Type B pancreatic cell (in vitro differentiated cells): Measurements from ENCODE around the gene MOGAT2. TPM values are rescaled to one million over a fixed set of nuclear protein-coding genes. Genes with fewer than 3 reads are reported as not detected.
"Not testable (repeated sequence)": the region's sequence is repeated elsewhere in the genome, so short reads cannot be mapped to it uniquely, and the experiment has no call there.

ENCODE experiments used
- DNase-seq: peaks from one replicate; pipeline ENCODE4 v3.0.0; 2021; ENCODE audit warnings: mixed read lengths; ENCODE audit not compliant: unreplicated experiment; ENCODE audit errors: extremely low spot score
- H3K27ac Mint-ChIP-seq: 2 replicates; pipeline ENCODE4 v1.8.0; 2021; ENCODE audit warnings: mild to moderate bottlenecking, mixed read lengths
- H3K27me3 Mint-ChIP-seq: 2 replicates; pipeline ENCODE4 v1.8.0; 2021; ENCODE audit warnings: mixed read lengths
- H3K36me3 Mint-ChIP-seq: 2 replicates; pipeline ENCODE4 v1.8.0; 2021; ENCODE audit warnings: mixed read lengths
- H3K4me1 Mint-ChIP-seq: one replicate; pipeline ENCODE4 v1.8.0; 2021; ENCODE audit warnings: mixed read lengths; ENCODE audit not compliant: unreplicated experiment
- H3K4me3 Mint-ChIP-seq: 2 replicates; pipeline ENCODE4 v1.8.0; 2021; ENCODE audit warnings: mild to moderate bottlenecking, mixed read lengths
- H3K9me3 Mint-ChIP-seq: 2 replicates; pipeline ENCODE4 v1.8.0; 2021; ENCODE audit warnings: mixed read lengths
- CTCF ChIP-seq: fragments of 200-600 bp; sonication (generic); conservative IDR thresholded peaks from 2 replicates; pipeline ENCODE4 v1.5.0; 2021; ENCODE audit warnings: antibody characterized with exemption, mild to moderate bottlenecking
- total RNA-seq: library from RNA; stranded (reverse); gene quantifications from 2 replicates; pipeline ENCODE4 v1.2.1, GENCODE V29; 2021; ENCODE audit warnings: low replicate concordance

The MOGAT2 gene
- total RNA-seq, 1 donor from 2014 or later: 1.2 TPM

GRCh38 chr11:75740681-75741080 is 23.0 kb downstream of the MOGAT2 start:
- no peak for DNase-seq
- no peaks in the 10 kb centered on the region for H3K36me3 Mint-ChIP-seq
- no peak overlapping the region for H3K4me3 Mint-ChIP-seq
- peaks cover 16% of the 10 kb centered on the region for H3K27me3 Mint-ChIP-seq
- TF ChIP-seq CTCF: no peak
- H3K9me3 Mint-ChIP-seq: no peaks in the 10 kb centered on the region
- no peak overlapping the region for H3K27ac Mint-ChIP-seq
- no peaks in the 10 kb centered on the region for H3K4me1 Mint-ChIP-seq

- DNase-seq, H3K9me3 Mint-ChIP-seq, H3K4me3 Mint-ChIP-seq, H3K4me1 Mint-ChIP-seq, H3K36me3 Mint-ChIP-seq, H3K27ac Mint-ChIP-seq: not testable (repeated sequence)
- peaks cover 16% of the 10 kb centered on the region for H3K27me3 Mint-ChIP-seq
These were observed 25.5 kb downstream of the MOGAT2 start for GRCh38 chr11:75743159-75743558.

DNA sequence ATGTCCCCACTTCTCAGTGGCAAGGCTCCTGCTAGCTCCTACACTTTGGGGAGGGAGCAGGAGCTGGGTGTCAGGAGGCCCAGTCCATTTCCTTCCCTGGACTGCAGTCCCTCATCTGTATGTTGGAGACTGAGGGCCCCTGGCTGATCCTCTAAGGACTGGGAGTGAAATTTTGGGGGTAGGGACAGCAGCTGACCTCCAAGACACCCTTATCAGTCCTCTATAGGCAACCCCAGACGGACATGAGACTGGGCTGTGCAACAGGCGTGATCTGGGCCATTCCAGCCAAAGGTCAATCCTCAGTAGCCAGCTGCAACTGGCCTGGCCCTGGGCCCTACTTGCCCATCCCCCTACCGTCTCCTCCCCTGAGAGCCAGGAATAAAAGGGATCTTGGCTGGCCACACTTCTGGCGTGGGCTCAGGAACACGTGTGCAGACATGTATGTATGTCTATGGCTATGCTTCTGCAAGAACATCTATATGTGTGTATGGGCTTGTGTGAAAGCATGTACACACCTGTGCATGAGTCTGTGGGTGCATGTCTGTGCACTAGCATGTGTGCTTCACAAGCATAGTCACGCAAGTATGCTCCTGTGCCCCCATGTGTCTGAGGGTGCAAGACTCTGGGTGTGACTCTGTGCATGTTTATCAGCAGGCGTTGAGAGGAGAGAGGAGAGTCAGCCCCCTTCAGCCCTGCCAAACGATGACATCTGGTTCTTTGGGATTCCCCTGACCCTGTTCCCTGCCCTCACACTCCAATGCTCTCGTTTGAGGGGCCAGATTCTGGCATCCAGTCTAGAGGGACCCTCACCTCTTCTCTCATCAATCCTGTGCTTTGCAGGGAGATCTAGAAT is 26.3 kb downstream of the MOGAT2 start:
- Mint-ChIP-seq H3K27me3 (peaks cover 14% of the 10 kb centered on the region), H3K9me3 (no peaks in the 10 kb centered on the region), H3K4me1 (no peaks in the 10 kb centered on the region), H3K36me3 (no peaks in the 10 kb centered on the region), H3K27ac (no peak overlapping the region), H3K4me3 (no peak overlapping the region)
- no peak for DNase-seq
- TF ChIP-seq CTCF: no peak

GRCh38 chr11:75745807-75746206 is 28.2 kb downstream of the MOGAT2 start:
- H3K4me3 Mint-ChIP-seq: no peak overlapping the region
- H3K27ac Mint-ChIP-seq: no peak overlapping the region
- no peaks in the 10 kb centered on the region for H3K36me3 Mint-ChIP-seq
- no peaks in the 10 kb centered on the region for H3K4me1 Mint-ChIP-seq
- H3K9me3 Mint-ChIP-seq: no peaks in the 10 kb centered on the region
- DNase-seq: no peak
- TF ChIP-seq CTCF: no peak
- H3K27me3 Mint-ChIP-seq: peaks cover 10% of the 10 kb centered on the region

DNA sequence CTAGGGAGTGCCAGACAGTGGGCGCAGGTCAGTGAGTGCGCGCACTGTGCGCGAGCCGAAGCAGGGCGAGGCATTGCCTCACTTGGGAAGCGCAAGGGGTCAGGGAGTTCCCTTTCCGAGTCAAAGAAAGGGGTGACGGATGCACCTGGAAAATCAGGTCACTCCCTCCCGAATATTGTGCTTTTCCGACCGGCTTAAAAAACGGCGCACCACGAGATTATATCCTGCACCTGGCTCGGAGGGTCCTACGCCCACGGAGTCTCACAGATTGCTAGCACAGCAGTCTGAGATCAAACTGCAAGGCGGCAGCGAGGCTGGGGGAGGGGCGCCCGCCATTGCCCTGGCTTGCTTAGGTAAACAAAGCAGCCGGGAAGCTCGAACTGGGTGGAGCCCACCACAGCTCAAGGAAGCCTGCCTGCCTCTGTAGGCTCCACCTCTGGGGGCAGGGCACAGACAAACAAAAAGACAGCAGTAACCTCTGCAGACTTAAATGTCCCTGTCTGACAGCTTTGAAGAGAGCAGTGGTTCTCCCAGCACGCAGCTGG is 31.2 kb downstream of the MOGAT2 start:
- not testable (repeated sequence) for DNase-seq, H3K27ac Mint-ChIP-seq, H3K9me3 Mint-ChIP-seq, H3K4me3 Mint-ChIP-seq, H3K27me3 Mint-ChIP-seq, H3K36me3 Mint-ChIP-seq, H3K4me1 Mint-ChIP-seq

DNA sequence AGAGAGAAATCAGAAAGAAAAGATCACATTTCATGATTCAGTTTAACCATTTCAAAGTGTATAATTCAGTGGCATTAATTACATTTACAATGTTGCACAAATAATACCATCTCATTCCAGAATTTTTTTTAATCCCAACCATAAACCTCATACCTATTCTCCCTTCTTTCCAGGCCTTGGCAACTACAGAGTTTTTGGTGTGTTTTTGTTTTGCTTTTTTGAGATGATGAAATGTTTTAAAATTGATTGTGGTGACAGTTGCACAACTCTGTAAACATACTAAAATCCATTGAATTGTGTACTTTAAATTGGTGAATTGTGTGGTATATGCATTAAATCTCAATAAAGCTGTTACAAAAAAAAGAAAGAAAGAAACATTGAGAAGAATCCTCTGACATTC is 37.3 kb downstream of the MOGAT2 start:
- H3K4me1 Mint-ChIP-seq, DNase-seq, H3K4me3 Mint-ChIP-seq, H3K9me3 Mint-ChIP-seq, H3K27ac Mint-ChIP-seq, H3K36me3 Mint-ChIP-seq: not testable (repeated sequence)
- H3K27me3 Mint-ChIP-seq: peaks cover 12% of the 10 kb centered on the region

DNA sequence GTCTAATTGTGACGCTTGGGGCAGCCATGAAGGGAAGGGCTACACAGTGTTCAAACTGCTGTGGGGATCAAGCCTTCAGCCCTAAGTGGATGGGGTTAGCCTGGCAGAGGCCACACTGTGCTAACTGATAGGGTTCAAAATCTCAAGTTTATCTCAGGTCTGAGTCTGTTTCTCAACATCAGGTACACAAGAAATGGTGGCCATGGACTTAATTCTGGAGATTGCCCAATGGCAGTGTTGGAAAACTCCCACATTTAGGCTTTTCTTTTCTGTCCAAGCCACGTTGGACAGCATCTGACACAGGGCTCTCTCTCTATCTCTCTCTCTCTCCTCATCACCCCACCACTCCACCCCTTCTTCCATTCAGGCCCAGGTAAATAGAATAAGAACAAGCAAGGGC is 40.0 kb downstream of the MOGAT2 start:
- no peak for TF ChIP-seq CTCF
- no peak for DNase-seq
- Mint-ChIP-seq H3K36me3 (no peaks in the 10 kb centered on the region), H3K27me3 (peaks cover 12% of the 10 kb centered on the region), H3K27ac (no peak overlapping the region), H3K9me3 (no peaks in the 10 kb centered on the region), H3K4me1 (peaks cover 4% of the 10 kb centered on the region), H3K4me3 (no peak overlapping the region)
